IMR-90 (cell line): ENCODE measurements around the gene PITRM1. TPM values are rescaled to one million over a fixed set of nuclear protein-coding genes. Genes with fewer than 3 reads are reported as not detected.

ENCODE experiments used
- ATAC-seq: fragments of 200-7000 bp; cut with Tn5 transposase; 2 replicates; pipeline ENCODE4 v1.9.1; 2020; ENCODE audit warnings: low read depth, mild to moderate bottlenecking, moderate library complexity
- BruUV-seq: library from RNA; stranded (reverse); fragments of 400-500 nt; replicated peaks from 2 replicates; lab custom pipeline; 2021; lab: Mats Ljungman, UMichigan
- CTCF ChIA-PET: fragments of 300-600 bp; formaldehyde crosslinking; extraction: SDS; loops from one replicate; lab custom pipeline; 2021; ENCODE audit warnings: antibody characterized with exemption; lab: Yijun Ruan, JAX
- POLR2A ChIA-PET: fragments of 300-600 bp; sonication (Branson Sonifier 250); formaldehyde crosslinking; loops from one replicate; lab custom pipeline; 2022; ENCODE audit warnings: antibody characterized with exemption; ENCODE audit not compliant: unreplicated experiment; lab: Charles Lee
- DNase-seq: peaks from one replicate; pipeline ENCODE4 v3.0.0; 2013
- H2AFZ ChIP-seq: replicated peaks from 2 replicates; pipeline ENCODE3; 2013; ENCODE audit warnings: low read length, mild to moderate bottlenecking; ENCODE audit not compliant: poor library complexity
- H2AK5ac ChIP-seq: 2 replicates; pipeline ENCODE4 v1.6.1; 2013; ENCODE audit warnings: low read depth, low read length, inconsistent platforms
- H2AK9ac ChIP-seq: replicated peaks from 2 replicates; pipeline ENCODE3; 2013; ENCODE audit warnings: mild to moderate bottlenecking, low read depth, low read length, moderate library complexity; ENCODE audit not compliant: poor library complexity
- H2BK120ac ChIP-seq: 2 replicates; pipeline ENCODE4 v1.6.1; 2013; ENCODE audit warnings: low read depth, low read length, inconsistent platforms
- H2BK15ac ChIP-seq: 3 replicates; pipeline ENCODE4 v1.6.1; 2013; ENCODE audit warnings: low read depth, low read length, inconsistent platforms
- H2BK20ac ChIP-seq: 2 replicates; pipeline ENCODE4 v1.6.1; 2013; ENCODE audit warnings: low read depth, mild to moderate bottlenecking, inconsistent platforms, low read length, moderate library complexity
- H2BK5ac ChIP-seq: 2 replicates; pipeline ENCODE4 v1.6.1; 2013; ENCODE audit warnings: mild to moderate bottlenecking, low read depth, low read length, inconsistent platforms; ENCODE audit not compliant: poor library complexity, severe bottlenecking
- H3K14ac ChIP-seq: replicated peaks from 2 replicates; pipeline ENCODE4 v1.6.1; 2013; ENCODE audit warnings: low read depth, low read length, inconsistent platforms
- H3K18ac ChIP-seq: 2 replicates; pipeline ENCODE4 v1.6.1; 2013; ENCODE audit warnings: low read depth, low read length, control low read depth
- H3K23ac ChIP-seq: 2 replicates; pipeline ENCODE4 v1.6.1; 2013; ENCODE audit warnings: low read depth, low read length, inconsistent platforms
- H3K27ac ChIP-seq: 2 replicates; pipeline ENCODE4 v1.5.1; 2013; ENCODE audit warnings: mild to moderate bottlenecking, control low read depth, low read length; ENCODE audit not compliant: insufficient read depth
- H3K27me3 ChIP-seq: 2 replicates; pipeline ENCODE4 v1.6.1; 2013; ENCODE audit warnings: low read length; ENCODE audit not compliant: control insufficient read depth, insufficient read depth
- H3K36me3 ChIP-seq: 2 replicates; pipeline ENCODE4 v1.6.1; 2013; ENCODE audit warnings: low read length, mixed read lengths; ENCODE audit not compliant: control insufficient read depth, insufficient read depth
- H3K4ac ChIP-seq: 2 replicates; pipeline ENCODE4 v1.6.1; 2013; ENCODE audit warnings: low read depth, low read length, inconsistent platforms
- H3K4me1 ChIP-seq: 2 replicates; pipeline ENCODE4 v1.6.1; 2013; ENCODE audit warnings: low read length, mixed read lengths; ENCODE audit not compliant: control insufficient read depth, insufficient read depth
- H3K4me2 ChIP-seq: 2 replicates; pipeline ENCODE4 v1.6.1; 2013; ENCODE audit warnings: low read depth, mild to moderate bottlenecking, control low read depth, low read length, moderate library complexity
- H3K4me3 ChIP-seq: 2 replicates; pipeline ENCODE4 v1.5.1; 2013; ENCODE audit warnings: low read depth, mild to moderate bottlenecking, control low read depth, low read length, moderate library complexity; ENCODE audit not compliant: insufficient read depth
- H3K56ac ChIP-seq: 2 replicates; pipeline ENCODE4 v1.6.1; 2013; ENCODE audit warnings: low read length, inconsistent platforms; ENCODE audit not compliant: insufficient read depth; ENCODE audit errors: extremely low read depth
- H3K79me1 ChIP-seq, 2 experiments: 2 replicates each; pipeline ENCODE4 v1.6.1; 2013; ENCODE audit warnings: low read length in 2 of 2, inconsistent platforms in 1 of 2, low read depth in 1 of 2
- H3K9ac ChIP-seq: 2 replicates; pipeline ENCODE4 v1.6.1; 2013; ENCODE audit warnings: low read depth, low read length, control low read depth
- H3K9me1 ChIP-seq: 2 replicates; pipeline ENCODE4 v1.6.1; 2013; ENCODE audit warnings: low read length, inconsistent platforms; ENCODE audit not compliant: insufficient read depth
- H3K9me3 ChIP-seq: 2 replicates; pipeline ENCODE4 v1.6.1; 2013; ENCODE audit warnings: low read length; ENCODE audit not compliant: control insufficient read depth, insufficient read depth
- H4K20me1 ChIP-seq: 2 replicates; pipeline ENCODE4 v1.6.1; 2013; ENCODE audit warnings: low read length, inconsistent platforms; ENCODE audit not compliant: insufficient read depth
- H4K5ac ChIP-seq: 2 replicates; pipeline ENCODE4 v1.6.1; 2013; ENCODE audit warnings: mild to moderate bottlenecking, low read depth, low read length, control low read depth
- H4K8ac ChIP-seq, 2 experiments: 2 replicates each; pipeline ENCODE4 v1.6.1; 2013; ENCODE audit warnings: low read depth in 2 of 2, low read length in 2 of 2, control low read depth in 1 of 2, inconsistent platforms in 1 of 2
- H4K91ac ChIP-seq: 2 replicates; pipeline ENCODE4 v1.6.1; 2013; ENCODE audit warnings: low read depth, low read length, inconsistent platforms; ENCODE audit not compliant: insufficient read depth
- BHLHE40 ChIP-seq: fragments of 150-350 bp; IDR thresholded peaks from 2 replicates; pipeline ENCODE4 v1.6.1; 2016; ENCODE audit warnings: mild to moderate bottlenecking, low read depth, low read length
- CEBPB ChIP-seq: IDR thresholded peaks from 2 replicates; pipeline ENCODE4 v1.6.1; 2012; ENCODE audit warnings: low read depth, low read length, improper control_type of control experiment
- CHD1 ChIP-seq: IDR thresholded peaks from 2 replicates; pipeline ENCODE4 v1.6.1; 2012; ENCODE audit warnings: low read depth, low read length, improper control_type of control experiment
- ELK1 ChIP-seq: fragments of 150-350 bp; IDR thresholded peaks from 2 replicates; pipeline ENCODE4 v1.6.1; 2016; ENCODE audit warnings: low read depth, mild to moderate bottlenecking, low read length, moderate library complexity, borderline replicate concordance
- FOS ChIP-seq: fragments of 150-350 bp; IDR thresholded peaks from 2 replicates; pipeline ENCODE4 v1.6.1; 2016; ENCODE audit warnings: low read depth, low read length
- MAFK ChIP-seq: IDR thresholded peaks from 2 replicates; pipeline ENCODE4 v1.6.1; 2012; ENCODE audit warnings: low read depth, low read length, improper control_type of control experiment
- MAZ ChIP-seq: IDR thresholded peaks from 2 replicates; pipeline ENCODE4 v1.6.1; 2012; ENCODE audit warnings: low read depth, mild to moderate bottlenecking, low read length, improper control_type of control experiment, moderate library complexity, borderline replicate concordance
- MXI1 ChIP-seq: IDR thresholded peaks from 2 replicates; pipeline ENCODE4 v1.6.1; 2012; ENCODE audit warnings: low read depth, mild to moderate bottlenecking, low read length, moderate library complexity, borderline replicate concordance
- NFE2L2 ChIP-seq: fragments of 150-350 bp; IDR thresholded peaks from 2 replicates; pipeline ENCODE4 v1.6.1; 2016; ENCODE audit warnings: low read depth, mild to moderate bottlenecking, low read length
- POLR2A ChIP-seq: IDR thresholded peaks from 2 replicates; pipeline ENCODE4 v1.6.1; 2012; ENCODE audit warnings: mild to moderate bottlenecking, low read depth, low read length
- RAD21 ChIP-seq: IDR thresholded peaks from 2 replicates; pipeline ENCODE4 v1.6.1; 2012; ENCODE audit warnings: low read length, improper control_type of control experiment
- RFX5 ChIP-seq: IDR thresholded peaks from 2 replicates; pipeline ENCODE4 v1.8.0; 2012; ENCODE audit warnings: low read depth, mild to moderate bottlenecking, low read length, moderate library complexity
- SMC3 ChIP-seq: fragments of 150-350 bp; IDR thresholded peaks from 2 replicates; pipeline ENCODE4 v1.6.1; 2016; ENCODE audit warnings: low read depth, mild to moderate bottlenecking, antibody characterized with exemption, low read length, moderate library complexity
- WGBS, 2 experiments: methylation state at CpG; one replicate each; pipeline versions ENCODE4 v1.1.5 to v1.1.7; 2013; ENCODE audit warnings: missing lambda C conversion rate in 2 of 2; ENCODE audit not compliant: insufficient read length in 1 of 2; ENCODE audit errors: extremely low coverage in 2 of 2; 5-methylcytosine and 5-hydroxymethylcytosine counted together
- dilution Hi-C: fragments of 300-500 bp; cut with HindIII; formaldehyde crosslinking; loops from one replicate; pipeline ENCODE4 v1.14.3; 2018; ENCODE audit warnings: low sequenced_read_pairs; ENCODE audit not compliant: unreplicated experiment
- in situ Hi-C: fragments of 300-500 bp; cut with MboI; formaldehyde crosslinking; loops from 3 replicates; pipeline ENCODE4 v1.14.3; 2019; ENCODE audit warnings: low sequenced_read_pairs, inconsistent platforms, mixed read lengths
- intact Hi-C: fragments of 100-400 bp; cut with micrococcal nuclease; formaldehyde crosslinking; loops from 2 replicates; pipeline ENCODE4 v1.10.0; 2022
- polyA plus RNA-seq, 3 experiments: library from polyadenylated mRNA; depleted of rRNA; stranded (reverse); fragments of >200 nt; gene quantifications; 2 replicates each; pipeline ENCODE4 v1.2.3, GENCODE V29; 2012; ENCODE audit warnings: low replicate concordance in 1 of 3
- total RNA-seq: library from RNA; depleted of rRNA; stranded (reverse); fragments of >200 nt; gene quantifications from 2 replicates; pipeline ENCODE4 v1.2.3, GENCODE V29; 2012
- TF ChIP-seq, protein P1 (sequence below): fragments of 150-350 bp; IDR thresholded peaks from 2 replicates; pipeline ENCODE4 v1.6.1; 2017; ENCODE audit warnings: mild to moderate bottlenecking, antibody characterized with exemption, low read length, low read depth

PITRM1 gene
- total and polyA plus RNA-seq, 2 of the 4 experiments (the other 2 are of a cell fraction): 97.1 to 124 TPM

- no peak for TF ChIP-seq NFE2L2
- TF ChIP-seq, protein P1, sequence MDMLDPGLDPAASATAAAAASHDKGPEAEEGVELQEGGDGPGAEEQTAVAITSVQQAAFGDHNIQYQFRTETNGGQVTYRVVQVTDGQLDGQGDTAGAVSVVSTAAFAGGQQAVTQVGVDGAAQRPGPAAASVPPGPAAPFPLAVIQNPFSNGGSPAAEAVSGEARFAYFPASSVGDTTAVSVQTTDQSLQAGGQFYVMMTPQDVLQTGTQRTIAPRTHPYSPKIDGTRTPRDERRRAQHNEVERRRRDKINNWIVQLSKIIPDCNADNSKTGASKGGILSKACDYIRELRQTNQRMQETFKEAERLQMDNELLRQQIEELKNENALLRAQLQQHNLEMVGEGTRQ: no peak
- TF ChIP-seq MXI1: no peak
- no peak for TF ChIP-seq SMC3
- TF ChIP-seq POLR2A: no peak
- TF ChIP-seq FOS: no peak
- TF ChIP-seq ELK1: no peak
- no peak for TF ChIP-seq RAD21
- TF ChIP-seq RFX5: no peak
- TF ChIP-seq BHLHE40: no peak
- TF ChIP-seq MAZ: no peak
- no peak for TF ChIP-seq CEBPB
- no peak for TF ChIP-seq MAFK
- no peak for TF ChIP-seq CHD1
- Histone ChIP-seq H3K56ac (no peak overlapping the region), H3K4me3 (no peak overlapping the region), H3K79me1 (peaks cover 23 to 40% of the 10 kb centered on the region in 2 experiments), H3K14ac (no peak overlapping the region), H2BK120ac (no peak overlapping the region), H4K8ac (no peak overlapping the region), H3K23ac (no peak overlapping the region), H4K91ac (no peak overlapping the region), H3K18ac (no peak overlapping the region), H2AFZ (no peak overlapping the region), H3K9me3 (no peaks in the 10 kb centered on the region), H4K5ac (no peak overlapping the region), H3K4me1 (no peaks in the 10 kb centered on the region), H2BK20ac (no peak overlapping the region), H2BK15ac (no peak overlapping the region), H3K4ac (no peak overlapping the region), H3K27ac (no peak overlapping the region), H3K27me3 (no peaks in the 10 kb centered on the region), H3K4me2 (no peak overlapping the region), H2AK5ac (no peak overlapping the region), H3K9ac (no peak overlapping the region), H3K36me3 (peaks cover 68% of the 10 kb centered on the region), H2BK5ac (no peak overlapping the region), H2AK9ac (no peak overlapping the region), H4K20me1 (no peaks in the 10 kb centered on the region; the same call in none of the 2 replicates), H3K9me1 (no peaks in the 10 kb centered on the region; the same call in 1 of the 2 replicates)
- intact Hi-C loops (no loop called here), dilution Hi-C loops (no loop called here), in situ Hi-C loops (no loop called here)
- CTCF ChIA-PET: no interaction called here
- DNase-seq: no peak
- POLR2A ChIA-PET: no interaction called here
- no TSS peak for BruUV-seq
- 93% methylated on average over 11 of the region's 13 CpGs; no CpG with 5 or more reads in 1 of the 2 experiments for WGBS, 2 experiments
- ATAC-seq: no peak
Observed at GRCh38 chr10:3151889-3152565, 20.6 kb downstream of the PITRM1 start.
